Endothelial cell of umbilical vein (primary cell): Measurements from ENCODE around the gene FBXO40. TPM values are rescaled to one million over a fixed set of nuclear protein-coding genes. Genes with fewer than 3 reads are reported as not detected.

Experiments
- Bru-seq: library from RNA; stranded (reverse); fragments of 400-500 nt; gene quantifications from one replicate; lab custom pipeline; 2021; lab: Mats Ljungman, UMichigan
- BruChase-seq, 2 experiments: library from RNA; stranded (reverse); fragments of 400-500 nt; gene quantifications; one replicate each; lab custom pipeline; 2021; lab: Mats Ljungman, UMichigan
- BruUV-seq: library from RNA; stranded (reverse); fragments of 400-500 nt; replicated peaks from 2 replicates; lab custom pipeline; 2021; lab: Mats Ljungman, UMichigan
- CTCF ChIA-PET: fragments of 300-600, 350-600 bp; sonication (Branson Sonifier 250); formaldehyde crosslinking; loops from one replicate; lab custom pipeline; 2021; ENCODE audit warnings: antibody characterized with exemption, inconsistent platforms; lab: Charles Lee
- POLR2A ChIA-PET: fragments of 300-600, 350-600 bp; sonication (Branson Sonifier 250); formaldehyde crosslinking; loops from one replicate; lab custom pipeline; 2021; ENCODE audit warnings: antibody characterized with exemption, inconsistent platforms; lab: Charles Lee
- DNase-seq: peaks from one replicate; pipeline ENCODE4 v3.0.0-alpha.2; 2011; ENCODE audit warnings: low read depth, low spot score
- FAIRE-seq: peaks from 2 replicates; lab custom pipeline; 2011; peaks lifted over from hg19 to GRCh38; lab: Jason Lieb, UNC
- H2AFZ ChIP-seq: 2 replicates; pipeline ENCODE4 v1.6.0; 2012; ENCODE audit warnings: low read depth, low read length, control low read depth, inconsistent platforms
- H3K27ac ChIP-seq: 2 replicates; pipeline ENCODE4 v1.5.1; 2011; ENCODE audit warnings: low read depth, mild to moderate bottlenecking, control low read depth, low read length, moderate library complexity; ENCODE audit not compliant: insufficient read depth
- H3K27me3 ChIP-seq, 2 experiments: 2 replicates each; pipeline versions ENCODE4 v1.6.0 to v1.6.1; 2011; ENCODE audit warnings: low read length in 2 of 2, mixed read lengths in 1 of 2; ENCODE audit not compliant: control insufficient read depth in 2 of 2, insufficient read depth in 2 of 2
- H3K36me3 ChIP-seq, 2 experiments: 2 replicates in 1 of 2; 3 replicates in 1 of 2; pipeline ENCODE4 v1.5.1; 2011; ENCODE audit warnings: low read length in 2 of 2, mild to moderate bottlenecking in 1 of 2, moderate library complexity in 1 of 2; ENCODE audit not compliant: control insufficient read depth in 2 of 2, insufficient read depth in 2 of 2; ENCODE audit errors: extremely low read depth in 1 of 2
- H3K4me1 ChIP-seq: 3 replicates; pipeline ENCODE4 v1.5.1; 2011; ENCODE audit warnings: mild to moderate bottlenecking, low read length; ENCODE audit not compliant: control insufficient read depth, insufficient read depth; ENCODE audit errors: extremely low read depth
- H3K4me2 ChIP-seq: 2 replicates; pipeline ENCODE4 v1.6.1; 2011; ENCODE audit warnings: low read length, control low read depth, mixed read lengths; ENCODE audit not compliant: insufficient read depth
- H3K4me3 ChIP-seq, 3 experiments: fragments of 200-600 bp in 1 of 3; sonication (generic), shearing (Covaris generic) in 1 of 3; replicated peaks in 1 of 3; 2 replicates each; pipeline ENCODE4 v1.5.1; 2011 to 2016; ENCODE audit warnings: control low read depth in 3 of 3, low read length in 3 of 3, mild to moderate bottlenecking in 2 of 3, inconsistent platforms in 1 of 3, low read depth in 1 of 3, moderate library complexity in 1 of 3; ENCODE audit not compliant: insufficient read depth in 1 of 3
- H3K79me2 ChIP-seq: 2 replicates; pipeline ENCODE4 v1.6.0; 2012; ENCODE audit warnings: low read length, inconsistent platforms; ENCODE audit not compliant: control insufficient read depth, insufficient read depth
- H3K9ac ChIP-seq: replicated peaks from 2 replicates; pipeline ENCODE3; 2011; ENCODE audit warnings: low read length, control low read depth; ENCODE audit not compliant: insufficient read depth; ENCODE audit errors: extremely low read depth
- H3K9me1 ChIP-seq: replicated peaks from 3 replicates; pipeline ENCODE4 v1.6.0; 2011; ENCODE audit warnings: mild to moderate bottlenecking, low read length; ENCODE audit not compliant: control insufficient read depth, insufficient read depth; ENCODE audit errors: extremely low read depth
- H3K9me3 ChIP-seq: replicated peaks from 2 replicates; pipeline ENCODE4 v1.5.1; 2012; ENCODE audit warnings: low read length, inconsistent platforms; ENCODE audit not compliant: control insufficient read depth, insufficient read depth
- H4K20me1 ChIP-seq: replicated peaks from 2 replicates; pipeline ENCODE3; 2011; ENCODE audit warnings: mild to moderate bottlenecking, low read length; ENCODE audit not compliant: control insufficient read depth, insufficient read depth; ENCODE audit errors: extremely low read depth
- CTCF ChIP-seq, 2 donors: IDR thresholded peaks; 1 replicate in 1 of 2; 2 replicates in 1 of 2; pipeline ENCODE4 v1.5.1; 2011; ENCODE audit warnings: low read length in 2 of 2, mild to moderate bottlenecking in 2 of 2, moderate library complexity in 2 of 2, control low read depth in 1 of 2, inconsistent platforms in 1 of 2, low read depth in 1 of 2; ENCODE audit not compliant: insufficient read depth in 1 of 2; ENCODE audit errors: extremely low read depth in 1 of 2
- EZH2 ChIP-seq: IDR thresholded peaks from 2 replicates; pipeline ENCODE4 v1.6.1; 2012; ENCODE audit warnings: borderline replicate concordance, low read depth, mild to moderate bottlenecking, moderate library complexity, low read length, inconsistent platforms; ENCODE audit not compliant: severe bottlenecking
- FOS ChIP-seq: IDR thresholded peaks from 2 replicates; pipeline ENCODE4 v1.6.1; 2011; ENCODE audit warnings: mild to moderate bottlenecking, low read length, moderate library complexity, borderline replicate concordance; ENCODE audit not compliant: insufficient read depth
- GATA2 ChIP-seq: IDR thresholded peaks from 2 replicates; pipeline ENCODE4 v1.7.0; 2011; ENCODE audit warnings: low read depth, mild to moderate bottlenecking, moderate library complexity, mixed read lengths, low read length; ENCODE audit not compliant: insufficient read length, insufficient read depth
- JUN ChIP-seq: IDR thresholded peaks from 2 replicates; pipeline ENCODE4 v1.6.1; 2011; ENCODE audit warnings: borderline replicate concordance, low read depth; ENCODE audit not compliant: insufficient read length, insufficient read depth
- MYC ChIP-seq: IDR thresholded peaks from one replicate; pipeline ENCODE4 v1.6.1; 2011; ENCODE audit warnings: mild to moderate bottlenecking, low read depth, low read length
- POLR2A ChIP-seq: IDR thresholded peaks from 2 replicates; pipeline ENCODE4 v1.6.1; 2012; ENCODE audit warnings: low read depth, mild to moderate bottlenecking, control low read depth, low read length
- POLR2AphosphoS5 ChIP-seq: IDR thresholded peaks from 2 replicates; pipeline ENCODE4 v1.6.1; 2012; ENCODE audit warnings: low read depth, mild to moderate bottlenecking, control low read depth, low read length, moderate library complexity; ENCODE audit not compliant: insufficient read depth
- dilution Hi-C: fragments of 300-500 bp; cut with MboI; formaldehyde crosslinking; loops from one replicate; pipeline ENCODE4 v1.15.0; 2019; ENCODE audit warnings: low sequenced_read_pairs; ENCODE audit not compliant: extremely low pct_ligation_motif_present
- intact Hi-C: fragments of 100-400 bp; cut with micrococcal nuclease; formaldehyde crosslinking; loops from one replicate; pipeline ENCODE4 v1.10.0; 2022
- long read RNA-seq: library from polyadenylated mRNA; stranded (forward); transcript quantifications from one replicate; pipeline ENCODE4 v2.0.0, GENCODE V29; 2021
- polyA minus RNA-seq, 3 experiments: library from RNA; depleted of rRNA, polyadenylated mRNA; stranded (reverse); fragments of >200 nt; gene quantifications; 1 replicate in 1 of 3; 2 replicates in 2 of 3; pipeline ENCODE4 v1.2.3, GENCODE V29; 2011
- polyA plus RNA-seq, 4 experiments: library from polyadenylated mRNA; depleted of rRNA in 3 of 4; stranded (reverse) in 3 of 4; unstranded in 1 of 4; fragments of >200 nt; gene quantifications; 2 replicates each; pipeline versions ENCODE4 v1.2.1 to v1.2.3, GENCODE V29; 2011 to 2012; ENCODE audit warnings: missing spikeins in 1 of 4
- total RNA-seq: library from RNA; stranded (reverse); gene quantifications from 2 replicates; pipeline ENCODE4 v1.2.3, GENCODE V29; 2021

FBXO40 gene
- total RNA-seq, result not detected in 2 replicates
- not detected in 2 replicates for polyA plus RNA-seq
- not detected in 2 replicates for polyA plus RNA-seq (2011; cell fraction: cytosol; rRNA removed)
- not detected in 2 replicates for polyA plus RNA-seq (2011; cell fraction: nucleus; rRNA removed)
- polyA plus RNA-seq (2012), result not detected in 2 replicates
- not detected in 2 replicates for polyA minus RNA-seq
- not detected for polyA minus RNA-seq (2011; cell fraction: cytosol; rRNA and poly(A)+ RNA removed)
- polyA minus RNA-seq (2011; cell fraction: nucleus; rRNA and poly(A)+ RNA removed), result not detected in 2 replicates
- Bru-seq, nascent RNA, result not detected
- not detected for BruChase-seq, experiment 1, labeled RNA remaining after a 6-hour chase
- BruChase-seq, experiment 2, labeled RNA remaining after a 2-hour chase, result not detected
- long read RNA-seq, result 0 reads

GRCh38 chr3:121592856-121593702 lies at the start of gene FBXO40:
Gene FBXO40, plus strand, starts transcription at chr3:121593379. Its CDS starts 27,197 bp downstream, at chr3:121620576.
- FAIRE-seq (no peak), DNase-seq (no peak)
- CTCF ChIA-PET, result no interaction called here
- TF ChIP-seq GATA2 (no peak), EZH2 (peak; percentile 22), POLR2A (no peak), FOS (no peak), POLR2AphosphoS5 (no peak), JUN (no peak), CTCF (IDR thresholded peaks at IDR 0.05; ENCODE audit: extremely low read depth in 1 of 2, insufficient read depth in 1 of 2, low read depth in 1 of 2, low read length in 2 of 2) (no peak), MYC (no peak)
- POLR2A ChIA-PET, result no interaction called here
- no TSS peak for BruUV-seq
- Histone ChIP-seq H2AFZ (no peak within 1 kb of the TSS), H3K4me1 (no peaks in the 10 kb centered on the region), H3K27me3 (peaks cover 5 to 11% of the 10 kb centered on the region in 2 experiments), H3K36me3 (no peaks in the 10 kb centered on the region), H3K9ac (no peak within 1 kb of the TSS), H3K79me2 (no peaks in the 10 kb centered on the region), H3K9me1 (no peaks in the 10 kb centered on the region), H3K9me3 (no peaks in the 10 kb centered on the region), H3K4me2 (no peak within 1 kb of the TSS), H4K20me1 (no peaks in the 10 kb centered on the region), H3K27ac (no peak within 1 kb of the TSS), H3K4me3 (no peak within 1 kb of the TSS)
- intact Hi-C loops (no loop called here), dilution Hi-C loops (no loop called here)
